Choroid plexus epithelial cell (primary cell): ENCODE measurements around the gene EEF2.

Experiments used
- DNase-seq: peaks from one replicate; pipeline ENCODE4 v3.0.0-alpha.2; 2010; ENCODE audit warnings: low read depth
- H3K4me3 ChIP-seq: 2 replicates; pipeline ENCODE4 v1.5.1; 2011; ENCODE audit warnings: low read depth, mild to moderate bottlenecking, control low read depth, low read length, moderate library complexity
- TF ChIP-seq, protein P1 (sequence below): conservative IDR thresholded peaks from 2 replicates; pipeline ENCODE4 v1.5.1; 2011; ENCODE audit warnings: low read depth, mild to moderate bottlenecking, control low read depth, inconsistent platforms, low read length, moderate library complexity

Gene EEF2

GRCh38 chr19:4019578-4019977, 34.3 kb upstream of the EEF2 start:
- no peak for DNase-seq

GRCh38 chr19:4018775-4019504, 33.7 kb upstream of the EEF2 start:
- TF ChIP-seq, protein P1, sequence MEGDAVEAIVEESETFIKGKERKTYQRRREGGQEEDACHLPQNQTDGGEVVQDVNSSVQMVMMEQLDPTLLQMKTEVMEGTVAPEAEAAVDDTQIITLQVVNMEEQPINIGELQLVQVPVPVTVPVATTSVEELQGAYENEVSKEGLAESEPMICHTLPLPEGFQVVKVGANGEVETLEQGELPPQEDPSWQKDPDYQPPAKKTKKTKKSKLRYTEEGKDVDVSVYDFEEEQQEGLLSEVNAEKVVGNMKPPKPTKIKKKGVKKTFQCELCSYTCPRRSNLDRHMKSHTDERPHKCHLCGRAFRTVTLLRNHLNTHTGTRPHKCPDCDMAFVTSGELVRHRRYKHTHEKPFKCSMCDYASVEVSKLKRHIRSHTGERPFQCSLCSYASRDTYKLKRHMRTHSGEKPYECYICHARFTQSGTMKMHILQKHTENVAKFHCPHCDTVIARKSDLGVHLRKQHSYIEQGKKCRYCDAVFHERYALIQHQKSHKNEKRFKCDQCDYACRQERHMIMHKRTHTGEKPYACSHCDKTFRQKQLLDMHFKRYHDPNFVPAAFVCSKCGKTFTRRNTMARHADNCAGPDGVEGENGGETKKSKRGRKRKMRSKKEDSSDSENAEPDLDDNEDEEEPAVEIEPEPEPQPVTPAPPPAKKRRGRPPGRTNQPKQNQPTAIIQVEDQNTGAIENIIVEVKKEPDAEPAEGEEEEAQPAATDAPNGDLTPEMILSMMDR = no peak
- no peak for DNase-seq
- H3K4me3 ChIP-seq = no peak overlapping the region

More at GRCh38 chr19:4019578-4019977, 34.3 kb upstream of the EEF2 start:
- TF ChIP-seq, protein P1 = no peak
- no peak overlapping the region for H3K4me3 ChIP-seq

DNA sequence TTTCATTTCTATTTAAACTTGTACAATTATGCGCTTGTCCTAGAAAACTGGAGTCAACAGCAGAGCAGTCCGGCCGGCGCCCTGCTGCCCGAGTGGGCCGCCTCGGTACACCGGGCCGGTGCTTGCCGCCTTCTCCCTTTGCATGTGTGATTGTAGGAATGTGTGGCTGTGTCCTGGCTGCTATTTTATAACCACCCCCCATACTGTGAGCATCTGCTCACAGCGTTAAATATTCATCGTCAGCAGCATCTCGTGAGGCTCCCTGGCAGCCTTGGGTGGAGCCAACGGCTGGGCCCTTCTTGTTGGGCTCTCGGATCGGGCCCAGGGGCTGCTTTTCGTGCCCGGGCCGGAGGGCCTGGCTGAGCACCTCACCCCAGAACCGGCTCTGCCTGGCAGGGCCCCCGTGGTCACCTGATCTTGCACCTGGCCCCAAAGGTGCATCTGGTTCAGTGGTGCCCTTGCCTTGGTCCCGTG, 32.9 kb upstream of the EEF2 start:
- no peak for DNase-seq
- H3K4me3 ChIP-seq = no peak overlapping the region
- TF ChIP-seq, protein P1 = no peak

- no peak for DNase-seq
- TF ChIP-seq, protein P1 = no peak
- no peak overlapping the region for H3K4me3 ChIP-seq
Measured at GRCh38 chr19:4016903-4017638, 31.8 kb upstream of the EEF2 start.

GRCh38 chr19:4016486-4016885, 31.2 kb upstream of the EEF2 start:
- no peak for DNase-seq
- TF ChIP-seq, protein P1 = no peak
- no peak overlapping the region for H3K4me3 ChIP-seq

GRCh38 chr19:4015705-4016402, 30.6 kb upstream of the EEF2 start:
- DNase-seq = no peak
- TF ChIP-seq, protein P1 = no peak
- no peak overlapping the region for H3K4me3 ChIP-seq
